ENCODE measurements around the gene DNAJC15.

The DNAJC15 gene

GRCh38 chr13:43094901-43095300, 71.5 kb downstream of the DNAJC15 start:
- ChIA-PET POLR2A (no interaction called here), CTCF (no interaction called here)
- Histone ChIP-seq H3K27ac (ENCODE audit: extremely low read depth, low read depth, low read length) (no peak overlapping the region), H3K9me3 (ENCODE audit: control insufficient read depth, insufficient read depth, low read depth, low read length) (no peaks in the 10 kb centered on the region), H3K4me3 (ENCODE audit: low read depth, low read length) (no peak overlapping the region), H3K4me1 (ENCODE audit: control insufficient read depth, insufficient read depth, low read length) (no peaks in the 10 kb centered on the region), H3K36me3 (ENCODE audit: control insufficient read depth in 2 of 2, insufficient read depth in 1 of 2, low read length in 2 of 2) (no peaks in the 10 kb centered on the region)
- no peak for TF ChIP-seq ZNF521 (tag by site-specific recombination; IDR thresholded peaks at IDR 0.05)
- TF ChIP-seq SCRT2 (tag by site-specific recombination; IDR thresholded peaks at IDR 0.05) = peak; percentile 69

- no peak overlapping the region for H3K4me3 ChIP-seq (ENCODE audit: low read depth, low read length)
- H3K36me3 ChIP-seq (ENCODE audit: control insufficient read depth in 2 of 2, insufficient read depth in 1 of 2, low read length in 2 of 2) = no peaks in the 10 kb centered on the region
- no peak for TF ChIP-seq ZNF354C (tag by site-specific recombination; IDR thresholded peaks at IDR 0.05; ENCODE audit: borderline replicate concordance, low read depth)
- TF ChIP-seq ZNF266 (tag by site-specific recombination; IDR thresholded peaks at IDR 0.05; ENCODE audit: low read depth) = no peak
- TF ChIP-seq EGR2 (tag by site-specific recombination; IDR thresholded peaks at IDR 0.05; ENCODE audit: low read depth) = no peak
- no peak for TF ChIP-seq ZNF214 (tag by site-specific recombination; IDR thresholded peaks at IDR 0.05; ENCODE audit: borderline replicate concordance)
- POLR2A ChIA-PET = interaction anchor here (0.6 kb wide), 1 partner anchor 569 kb away, joined by 3 read pairs; no protein-coding TSS in a partner anchor
- no peaks in the 10 kb centered on the region for H3K4me1 ChIP-seq (ENCODE audit: control insufficient read depth, insufficient read depth, low read length)
- CTCF ChIA-PET = interaction anchor here (0.7 to 1.0 kb wide), 2 partner anchors 10 to 15 kb away, joined by 3 read pairs; no protein-coding TSS in a partner anchor
- H3K9me3 ChIP-seq (ENCODE audit: control insufficient read depth, insufficient read depth, low read depth, low read length) = no peaks in the 10 kb centered on the region
- no peak overlapping the region for H3K27ac ChIP-seq (ENCODE audit: extremely low read depth, low read depth, low read length)
Measured at GRCh38 chr13:43095771-43096719, 72.7 kb downstream of the DNAJC15 start.

GRCh38 chr13:43100667-43101066, 77.3 kb downstream of the DNAJC15 start:
- Histone ChIP-seq H3K9me3 (ENCODE audit: control insufficient read depth, insufficient read depth, low read depth, low read length) (no peaks in the 10 kb centered on the region), H3K4me1 (ENCODE audit: control insufficient read depth, insufficient read depth, low read length) (no peaks in the 10 kb centered on the region), H3K4me3 (ENCODE audit: low read depth, low read length) (no peak overlapping the region), H3K36me3 (ENCODE audit: control insufficient read depth in 2 of 2, insufficient read depth in 1 of 2, low read length in 2 of 2) (no peaks in the 10 kb centered on the region), H3K27ac (ENCODE audit: extremely low read depth, low read depth, low read length) (no peak overlapping the region)
- CTCF ChIA-PET = interaction anchor here (1.2 kb wide), 1 partner anchor 32 kb away, joined by 4 read pairs; no protein-coding TSS in a partner anchor
- POLR2A ChIA-PET = no interaction called here
- TF ChIP-seq ZNF292 (tag by site-specific recombination; IDR thresholded peaks at IDR 0.05; ENCODE audit: borderline replicate concordance, low read depth) (no peak), ZNF248 (tag by site-specific recombination; IDR thresholded peaks at IDR 0.05) (no peak), SETDB1 (IDR thresholded peaks at IDR 0.05; ENCODE audit: insufficient read length, low read length) (no peak), ZNF623 (tag by site-specific recombination; IDR thresholded peaks at IDR 0.05) (no peak), ZSCAN30 (tag by site-specific recombination; IDR thresholded peaks at IDR 0.05) (no peak), ZNF274 (IDR thresholded peaks at IDR 0.05; ENCODE audit: low read length) (no peak), ZNF274 (tag by site-specific recombination; IDR thresholded peaks at IDR 0.05; ENCODE audit: borderline replicate concordance) (no peak), GLIS1 (tag by site-specific recombination; IDR thresholded peaks at IDR 0.05) (no peak), ZBTB1 (tag by site-specific recombination; IDR thresholded peaks at IDR 0.05) (no peak), SCRT1 (tag by site-specific recombination; IDR thresholded peaks at IDR 0.05; ENCODE audit: borderline replicate concordance) (no peak), ZSCAN16 (tag by site-specific recombination; IDR thresholded peaks at IDR 0.05) (no peak), ZNF138 (tag by site-specific recombination; IDR thresholded peaks at IDR 0.05; ENCODE audit: borderline replicate concordance) (no peak), TSHZ1 (tag by site-specific recombination; IDR thresholded peaks at IDR 0.05; ENCODE audit: borderline replicate concordance) (no peak), SP7 (tag by site-specific recombination; IDR thresholded peaks at IDR 0.05) (no peak)

Data from HEK293 (cell line).